AG09309 (cell line): ENCODE data around the gene KRT32.
"Not testable (repeated sequence)": the region's sequence is repeated elsewhere in the genome, so short reads cannot be mapped to it uniquely, and the experiment has no call there.

ENCODE experiments used
- DNase-seq: peaks from one replicate; pipeline ENCODE4 v3.0.0-alpha.2; 2010; ENCODE audit warnings: low read depth
- H3K4me3 ChIP-seq: 2 replicates; pipeline ENCODE4 v1.5.1; 2011; ENCODE audit warnings: mild to moderate bottlenecking, low read depth, low read length, moderate library complexity; ENCODE audit not compliant: control insufficient read depth
- TF ChIP-seq, protein P1 (sequence below): IDR thresholded peaks from 2 replicates; pipeline ENCODE4 v1.5.1; 2011; ENCODE audit warnings: mild to moderate bottlenecking, low read depth, low read length, inconsistent platforms; ENCODE audit not compliant: insufficient read depth, control insufficient read depth; ENCODE audit errors: missing control alignments

Gene KRT32

DNA sequence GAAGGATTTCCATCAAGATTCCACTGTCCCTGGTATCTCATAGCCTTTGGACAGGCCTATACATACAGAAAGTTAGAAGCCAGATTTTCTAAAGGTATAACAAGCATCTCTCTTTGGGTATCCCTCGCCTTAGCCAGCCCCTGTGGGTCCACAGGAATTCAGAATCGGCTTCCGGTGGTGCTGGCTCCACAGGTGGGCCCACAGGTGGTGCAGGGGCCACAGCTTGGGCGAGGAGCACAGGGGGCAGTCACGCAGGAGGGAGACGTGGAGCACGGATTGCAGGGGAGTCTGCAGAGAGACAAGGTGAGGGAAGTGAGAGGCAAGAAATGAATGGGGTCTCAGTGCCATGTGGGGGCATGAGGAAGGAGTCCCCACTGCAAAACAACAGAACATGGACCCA, 29.9 kb downstream of the KRT32 start:
- TF ChIP-seq, protein P1, sequence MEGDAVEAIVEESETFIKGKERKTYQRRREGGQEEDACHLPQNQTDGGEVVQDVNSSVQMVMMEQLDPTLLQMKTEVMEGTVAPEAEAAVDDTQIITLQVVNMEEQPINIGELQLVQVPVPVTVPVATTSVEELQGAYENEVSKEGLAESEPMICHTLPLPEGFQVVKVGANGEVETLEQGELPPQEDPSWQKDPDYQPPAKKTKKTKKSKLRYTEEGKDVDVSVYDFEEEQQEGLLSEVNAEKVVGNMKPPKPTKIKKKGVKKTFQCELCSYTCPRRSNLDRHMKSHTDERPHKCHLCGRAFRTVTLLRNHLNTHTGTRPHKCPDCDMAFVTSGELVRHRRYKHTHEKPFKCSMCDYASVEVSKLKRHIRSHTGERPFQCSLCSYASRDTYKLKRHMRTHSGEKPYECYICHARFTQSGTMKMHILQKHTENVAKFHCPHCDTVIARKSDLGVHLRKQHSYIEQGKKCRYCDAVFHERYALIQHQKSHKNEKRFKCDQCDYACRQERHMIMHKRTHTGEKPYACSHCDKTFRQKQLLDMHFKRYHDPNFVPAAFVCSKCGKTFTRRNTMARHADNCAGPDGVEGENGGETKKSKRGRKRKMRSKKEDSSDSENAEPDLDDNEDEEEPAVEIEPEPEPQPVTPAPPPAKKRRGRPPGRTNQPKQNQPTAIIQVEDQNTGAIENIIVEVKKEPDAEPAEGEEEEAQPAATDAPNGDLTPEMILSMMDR = no peak
- no peak for DNase-seq
- no peak overlapping the region for H3K4me3 ChIP-seq

DNA sequence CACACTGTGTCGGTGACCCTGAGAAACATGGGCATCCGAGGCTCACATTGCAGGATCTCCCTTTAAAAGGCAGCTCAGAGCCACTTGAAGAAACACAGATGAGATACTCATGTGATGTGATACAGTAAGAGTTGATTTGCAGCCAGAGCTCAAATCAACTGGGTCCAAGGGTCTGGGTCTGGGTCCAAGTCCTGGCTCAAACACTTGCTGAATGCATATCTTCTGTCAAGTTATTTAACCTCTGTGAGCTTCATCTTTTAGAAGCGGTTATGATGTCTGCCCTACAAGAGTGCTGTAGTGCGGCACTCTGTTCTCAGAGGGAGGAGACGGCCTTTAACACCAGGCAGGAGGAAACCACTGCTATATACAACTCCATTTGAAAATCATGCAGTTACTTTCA, 32.8 kb downstream of the KRT32 start:
- TF ChIP-seq, protein P1 = no peak
- no peak overlapping the region for H3K4me3 ChIP-seq
- no peak for DNase-seq

DNA sequence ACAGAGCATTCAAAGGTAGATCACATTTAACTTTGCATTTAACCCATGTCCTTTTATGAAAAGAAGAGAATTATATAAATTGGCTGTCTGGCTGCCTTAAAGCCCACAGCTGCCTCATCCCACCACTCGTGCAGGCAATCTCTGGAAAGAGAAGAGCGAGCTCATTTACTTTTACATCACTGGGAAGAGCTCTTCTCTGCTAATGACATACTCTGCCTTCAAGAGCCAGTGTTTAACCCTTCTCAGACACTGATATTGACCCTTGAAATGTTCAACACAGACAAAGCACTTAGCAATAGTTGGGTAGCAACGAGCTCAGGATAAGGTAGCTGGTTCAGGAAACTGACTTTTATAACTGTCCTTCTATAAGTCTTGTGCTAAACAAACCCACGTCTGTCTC, 33.2 kb downstream of the KRT32 start:
- no peak overlapping the region for H3K4me3 ChIP-seq
- TF ChIP-seq, protein P1 = no peak
- DNase-seq = no peak

DNA sequence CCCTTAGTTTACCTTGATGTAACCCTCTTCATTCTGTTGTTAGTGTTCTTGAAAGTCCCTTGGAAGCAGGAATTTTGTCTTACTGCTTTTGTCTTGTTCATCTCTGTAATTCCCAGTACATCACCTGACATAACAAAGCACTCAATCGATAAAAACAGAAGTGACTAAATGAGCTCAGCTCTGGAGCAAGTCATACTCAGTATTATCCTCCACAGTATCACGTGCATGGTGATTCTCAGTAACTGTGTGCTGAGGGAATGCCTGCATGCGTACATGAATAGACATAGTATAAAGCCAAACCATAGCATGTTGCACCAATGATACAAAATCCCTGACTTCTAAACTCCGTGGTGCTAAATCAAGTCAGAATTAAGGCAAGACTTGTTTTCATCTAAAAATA, 33.6 kb downstream of the KRT32 start:
- H3K4me3 ChIP-seq = no peak overlapping the region
- TF ChIP-seq, protein P1 = no peak
- DNase-seq = no peak

DNA sequence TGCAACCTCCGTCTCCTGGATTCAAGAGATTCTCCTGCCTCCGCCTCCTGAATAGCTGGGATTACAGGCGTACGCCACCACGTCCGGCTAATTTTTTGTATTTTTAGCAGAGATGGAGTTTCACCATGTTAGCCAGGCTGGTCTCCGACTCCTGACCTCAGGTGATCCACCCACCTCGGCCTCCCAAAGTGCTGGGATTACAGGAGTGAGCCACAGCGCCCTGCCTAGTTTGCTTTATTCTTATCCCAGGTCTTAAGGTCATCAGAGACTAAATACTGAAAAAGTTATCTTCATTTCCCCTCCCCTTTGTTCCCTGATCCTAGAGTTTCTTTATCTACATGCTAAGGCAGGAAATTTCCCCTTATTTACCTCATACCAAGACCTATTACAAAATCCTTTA, 36.8 kb downstream of the KRT32 start:
- H3K4me3 ChIP-seq, DNase-seq: not testable (repeated sequence)

DNA sequence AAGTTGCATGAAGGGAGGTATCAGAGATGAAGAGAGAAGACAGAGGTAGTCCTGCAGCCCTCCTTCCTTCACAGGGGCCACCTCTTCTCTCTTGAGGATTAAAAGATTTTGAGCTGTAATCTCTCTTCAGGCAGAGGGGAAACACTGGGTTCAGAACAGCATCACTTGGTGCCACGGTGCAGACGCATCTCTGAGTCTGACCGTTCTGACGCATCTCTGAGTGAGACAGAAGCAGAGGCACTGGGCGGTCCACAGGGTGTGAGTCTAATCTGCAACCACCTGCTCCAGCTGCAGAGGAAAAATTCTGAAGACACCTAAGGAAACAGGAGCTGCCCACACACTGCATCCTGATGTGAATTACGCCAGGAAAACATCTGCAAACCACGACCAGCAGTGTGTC, 37.5 kb downstream of the KRT32 start:
- H3K4me3 ChIP-seq = no peak overlapping the region
- TF ChIP-seq, protein P1 = no peak
- DNase-seq = no peak

DNA sequence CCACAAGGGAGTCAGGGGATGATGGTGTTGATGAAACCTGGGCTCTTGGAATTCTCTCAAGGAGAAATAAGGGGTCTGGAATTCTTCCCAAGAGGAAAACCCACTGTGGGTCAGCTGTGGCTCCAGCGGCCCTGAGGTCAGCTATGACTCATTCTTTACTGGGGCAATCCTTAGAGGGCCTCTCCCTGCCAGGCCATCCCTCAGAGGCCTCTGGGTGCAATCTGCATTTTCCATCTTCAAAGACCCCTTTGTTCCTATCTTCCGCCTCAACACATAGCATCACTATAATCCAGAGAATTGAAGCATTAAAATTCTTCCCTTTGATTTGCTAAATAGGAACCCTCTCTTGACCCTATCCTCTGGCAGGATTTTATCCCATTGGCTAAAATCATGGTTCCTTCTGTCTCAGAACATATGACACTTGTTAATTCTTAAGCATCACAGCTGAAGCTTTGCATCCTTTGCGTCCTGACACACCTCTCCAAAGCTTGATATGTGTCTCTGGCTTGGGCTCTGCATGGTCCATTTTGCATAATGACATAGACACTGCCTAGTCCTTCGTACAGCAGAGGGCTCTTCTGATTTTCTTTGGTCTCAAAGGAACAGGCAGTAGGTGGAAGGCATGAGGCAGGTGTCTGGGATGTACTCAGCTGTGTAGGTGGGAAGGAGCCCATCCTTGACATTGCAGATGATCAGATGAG, 38.4 kb downstream of the KRT32 start:
- DNase-seq = no peak
- TF ChIP-seq, protein P1 = no peak
- H3K4me3 ChIP-seq = no peak overlapping the region
